NB4 (cell line): ENCODE results near the gene RHEX.

ENCODE experiments used
- DNase-seq: peaks from one replicate; pipeline ENCODE4 v3.0.0; 2010; ENCODE audit warnings: low read depth
- H3K4me3 ChIP-seq: one replicate; pipeline ENCODE4 v1.5.1; 2011; ENCODE audit warnings: mild to moderate bottlenecking, low read depth, low read length, moderate library complexity
- CTCF ChIP-seq: IDR thresholded peaks from one replicate; pipeline ENCODE4 v1.5.1; 2012; ENCODE audit warnings: low read depth, low read length
- MAX ChIP-seq: IDR thresholded peaks from 2 replicates; pipeline ENCODE4 v1.6.1; 2011; ENCODE audit warnings: low read depth, low read length
- MYC ChIP-seq: IDR thresholded peaks from 2 replicates; pipeline ENCODE4 v1.6.1; 2011; ENCODE audit warnings: low read depth, low read length
- POLR2A ChIP-seq: IDR thresholded peaks from 2 replicates; pipeline ENCODE4 v1.6.1; 2011; ENCODE audit warnings: mild to moderate bottlenecking; ENCODE audit not compliant: insufficient read length; ENCODE audit errors: extremely low read depth

The RHEX gene

GRCh38 chr1:206010060-206010459, 42.9 kb upstream of the RHEX start:
- TF ChIP-seq POLR2A (no peak), CTCF (no peak), MAX (no peak), MYC (no peak)
- no peak for DNase-seq
- H3K4me3 ChIP-seq = no peak overlapping the region

DNA sequence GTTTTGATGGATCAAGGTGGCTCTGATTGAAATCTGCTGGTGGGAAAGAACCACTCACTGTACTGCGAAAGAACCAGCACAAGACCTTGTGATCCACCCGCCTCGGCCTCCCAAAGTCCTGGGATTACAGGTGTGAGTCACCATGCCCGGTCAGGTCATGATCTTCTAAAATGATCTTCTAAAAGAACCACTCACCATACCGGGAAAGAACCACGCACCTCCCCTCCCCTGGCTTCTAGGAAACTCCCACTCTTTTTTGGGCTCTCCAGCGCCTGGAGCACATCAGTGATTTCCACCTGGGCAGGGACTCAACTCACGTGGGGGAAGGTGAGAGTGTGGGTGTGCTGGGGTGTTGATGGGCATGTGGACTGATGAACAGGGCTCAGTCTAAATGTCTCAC, 41.9 kb upstream of the RHEX start:
- no peak for TF ChIP-seq MAX
- TF ChIP-seq CTCF = no peak
- TF ChIP-seq MYC = no peak
- TF ChIP-seq POLR2A = no peak
- no peak for DNase-seq
- H3K4me3 ChIP-seq = no peak overlapping the region

DNA sequence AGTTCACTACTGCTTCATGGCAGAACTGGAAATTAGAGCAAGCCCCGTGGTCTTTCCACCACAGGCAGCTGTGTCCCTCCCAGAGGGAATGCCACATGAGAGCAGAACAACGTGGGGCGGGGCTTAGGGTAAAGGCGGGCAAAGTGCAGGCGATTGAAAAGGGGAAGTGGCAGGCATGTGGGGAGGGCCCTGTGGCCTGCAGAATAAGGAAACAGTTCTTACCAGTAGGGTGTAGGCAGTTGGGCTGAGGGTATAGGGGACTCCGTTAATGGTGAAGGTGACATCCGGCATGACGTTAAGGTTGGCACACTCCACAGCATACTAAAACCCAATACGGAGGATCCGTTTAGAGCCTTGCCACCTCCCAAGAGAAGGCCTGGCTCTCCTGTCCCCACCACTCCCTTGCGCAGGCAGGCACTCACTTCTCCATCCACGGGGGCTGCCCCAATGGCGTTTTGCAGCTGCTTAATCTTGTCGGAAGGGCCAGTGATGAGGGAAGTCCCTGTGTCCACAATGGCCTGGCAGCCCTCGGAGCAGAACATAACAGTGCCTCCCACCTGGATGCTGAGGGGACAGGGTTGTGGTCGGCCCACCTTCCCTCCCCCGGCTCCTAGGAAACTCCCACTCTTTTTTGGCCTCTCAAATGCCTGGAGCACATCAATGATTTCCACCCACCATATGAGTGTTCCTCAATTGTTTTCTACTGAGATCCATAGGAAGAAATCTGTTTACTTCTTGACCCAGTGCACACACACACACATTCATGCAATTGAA, 40.7 kb upstream of the RHEX start:
- TF ChIP-seq MYC = peak; percentile 97
- TF ChIP-seq MAX = peak; percentile 95
- no peak for TF ChIP-seq CTCF
- peak; percentile 60 for TF ChIP-seq POLR2A
- peak; percentile 99 for DNase-seq

GRCh38 chr1:206013026-206013795, 39.8 kb upstream of the RHEX start:
- TF ChIP-seq MAX (no peak), CTCF (no peak), POLR2A (no peak), MYC (no peak)
- H3K4me3 ChIP-seq = no peak overlapping the region
- DNase-seq = peak; percentile 53

More for the DNA sequence above, 40.7 kb upstream of the RHEX start:
- no peak overlapping the region for H3K4me3 ChIP-seq

GRCh38 chr1:206014601-206015000, 38.4 kb upstream of the RHEX start:
- no peak overlapping the region for H3K4me3 ChIP-seq
- DNase-seq = no peak
- TF ChIP-seq MYC (no peak), MAX (no peak), CTCF (no peak), POLR2A (no peak)
